NCI-H1694 (cell line): Measurements from ENCODE around the gene SH3BP5L.

ENCODE experiments used
- DNase-seq: peaks from one replicate; lab custom pipeline; 2025; lab: John Stamatoyannopoulos, UW

SH3BP5L gene

DNA sequence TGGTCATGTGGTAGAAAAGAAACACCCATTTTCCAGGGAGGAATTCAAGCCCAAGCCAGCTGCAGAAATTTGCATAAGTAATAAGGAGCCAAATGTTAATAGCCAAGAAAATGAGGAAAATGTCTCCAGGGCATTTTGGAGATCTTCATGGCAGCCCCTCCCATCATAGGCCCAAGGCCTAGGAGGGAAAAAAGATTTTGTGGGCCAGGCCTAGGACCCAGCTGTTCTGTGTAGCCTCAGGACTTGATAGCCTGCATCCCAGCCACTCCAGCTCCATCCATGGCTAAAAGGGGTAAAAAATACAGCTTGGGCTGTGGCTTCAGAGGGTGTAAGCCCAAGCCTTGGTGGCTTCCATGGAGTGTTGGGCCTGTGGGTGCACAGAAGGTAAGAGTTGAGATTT lies 48.7 kb downstream of the SH3BP5L start:
- no peak for DNase-seq

DNA sequence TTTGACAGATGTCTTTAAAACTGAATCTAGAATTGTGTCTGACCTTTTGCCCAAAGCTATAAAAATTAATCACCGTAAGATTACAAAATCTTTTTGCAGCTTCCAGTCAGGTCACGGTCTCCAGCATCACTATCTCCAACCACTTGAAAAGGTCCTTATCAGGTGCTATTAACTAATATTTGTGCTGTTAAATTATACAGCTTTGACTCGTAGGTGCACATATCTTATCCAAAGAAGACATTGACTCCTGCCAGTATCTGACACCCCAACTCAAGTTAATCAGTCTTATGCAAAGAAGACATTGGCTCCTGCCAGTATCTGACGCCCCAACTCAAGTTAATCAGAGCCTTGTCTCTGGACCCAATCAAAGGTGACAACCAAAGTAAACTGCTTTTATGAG lies 50.3 kb downstream of the SH3BP5L start:
- DNase-seq = no peak
